Bronchial epithelial cell (primary cell): Measurements from ENCODE around the gene CROT. TPM values are rescaled to one million over a fixed set of nuclear protein-coding genes. Genes with fewer than 3 reads are reported as not detected.

Experiments
- DNase-seq: peaks from one replicate; pipeline ENCODE4 v3.0.0-alpha.2; 2010; ENCODE audit warnings: low read depth
- FAIRE-seq: peaks from 2 replicates; lab custom pipeline; 2011; peaks lifted over from hg19 to GRCh38; lab: Jason Lieb, UNC
- H3K27me3 ChIP-seq: 2 replicates; pipeline ENCODE4 v1.5.1; 2011; ENCODE audit warnings: low read length; ENCODE audit not compliant: control insufficient read depth, insufficient read depth
- H3K36me3 ChIP-seq: 2 replicates; pipeline ENCODE4 v1.5.1; 2011; ENCODE audit warnings: low read length; ENCODE audit not compliant: control insufficient read depth, insufficient read depth
- H3K4me3 ChIP-seq: 2 replicates; pipeline ENCODE4 v1.5.1; 2011; ENCODE audit warnings: mild to moderate bottlenecking, low read depth, low read length, control low read depth
- CTCF ChIP-seq: IDR thresholded peaks from 2 replicates; pipeline ENCODE4 v1.5.1; 2011; ENCODE audit warnings: mild to moderate bottlenecking, moderate library complexity, low read length, control low read depth, inconsistent platforms; ENCODE audit not compliant: insufficient read depth, severe bottlenecking
- total RNA-seq: library from RNA; depleted of rRNA; stranded (reverse); fragments of >200 nt; gene quantifications from 2 replicates; pipeline ENCODE4 v1.2.1, GENCODE V29; 2014

Gene CROT
- total RNA-seq, 1 donor from 2014 or later, result 12.9 TPM

GRCh38 chr7:87445897-87446296, 100.4 kb downstream of the CROT start:
- no peak for TF ChIP-seq CTCF
- Histone ChIP-seq H3K27me3 (no peaks in the 10 kb centered on the region), H3K36me3 (no peaks in the 10 kb centered on the region), H3K4me3 (no peak overlapping the region)
- FAIRE-seq, result no peak
- no peak for DNase-seq

GRCh38 chr7:87447116-87447635, 101.7 kb downstream of the CROT start:
- DNase-seq, result no peak
- no peak for TF ChIP-seq CTCF
- FAIRE-seq, result no peak
- no peaks in the 10 kb centered on the region for H3K36me3 ChIP-seq
- no peaks in the 10 kb centered on the region for H3K27me3 ChIP-seq
- no peak overlapping the region for H3K4me3 ChIP-seq

- DNase-seq (no peak), FAIRE-seq (no peak)
- no peaks in the 10 kb centered on the region for H3K36me3 ChIP-seq
- no peaks in the 10 kb centered on the region for H3K27me3 ChIP-seq
- no peak overlapping the region for H3K4me3 ChIP-seq
- no peak for TF ChIP-seq CTCF
Observed at GRCh38 chr7:87448388-87448787, 102.9 kb downstream of the CROT start.

Other genes with a start within 250 kb of the CROT start
- 40.8 and 54.0 TPM in 2 replicates for gene DMTF1, start 193.2 kb upstream of the CROT start, total RNA-seq
- 10.8 and 26.9 TPM in 2 replicates for gene TMEM243, start 125.9 kb upstream of the CROT start, total RNA-seq
- gene ABCB4, start 130.0 kb downstream of the CROT start, total RNA-seq, result not detected in 2 replicates